Measurements from ENCODE around the gene SLC9A8. TPM values are rescaled to one million over a fixed set of nuclear protein-coding genes. Genes with fewer than 3 reads are reported as not detected.

The SLC9A8 gene
- total RNA-seq, 5 donors from 2014 or later (not counting 1 experiment from before 2014, with no cell fraction given) = 22.2 to 34.2 (median 25.6) TPM

GRCh38 chr20:49792006-49792405 is 20.6 kb upstream of the SLC9A8 start:
- ChIA-PET CTCF (interaction anchor here in 1 of 2 donors (0.7 kb wide), 1 partner anchor 16 kb away, joined by 3 read pairs; no protein-coding TSS in a partner anchor), POLR2A (interaction anchor here in 1 of 2 donors (0.7 kb wide), 1 partner anchor 1441 kb away, joined by 5 read pairs; no protein-coding TSS in a partner anchor)
- Mint-ChIP-seq H3K4me1 (peaks cover 3 to 14% (median 11%) of the 10 kb centered on the region in 3 donors), H3K36me3 (no peaks in the 10 kb centered on the region), H3K4me3 (no peak overlapping the region), H3K27ac (no peak overlapping the region), H3K27me3 (peaks cover 11 to 16% of the 10 kb centered on the region in 2 donors), H3K9me3 (no peaks in the 10 kb centered on the region)
- ATAC-seq (replicated peaks in 1 of 4) (no peak), DNase-seq (no peak)
- no peak overlapping the region for H3K27ac ChIP-seq (ENCODE audit: low read length)
- peaks cover 0 to 8% of the 10 kb centered on the region in 2 experiments for H3K27me3 ChIP-seq (replicated peaks in 1 of 2; ENCODE audit: control insufficient read depth in 2 of 2, extremely low read depth in 1 of 2, insufficient read depth in 2 of 2, low read length in 1 of 2)
- peaks cover 0 to 4% of the 10 kb centered on the region in 2 experiments for H3K4me1 ChIP-seq (ENCODE audit: control insufficient read depth in 1 of 2, extremely low read depth in 1 of 2, insufficient read depth in 2 of 2, low read length in 2 of 2)
- H3K36me3 ChIP-seq (ENCODE audit: control insufficient read depth in 2 of 2, extremely low read depth in 1 of 2, insufficient read depth in 1 of 2, low read length in 1 of 2) = no peaks in the 10 kb centered on the region
- H3K4me3 ChIP-seq (ENCODE audit: control insufficient read depth in 1 of 2, extremely low read depth in 1 of 2, low read length in 1 of 2) = no peak overlapping the region
- no peaks in the 10 kb centered on the region for H3K9me3 ChIP-seq
- WGBS (ENCODE audit: insufficient coverage) = no CpG with 5 or more reads among the region's 1 CpG

GRCh38 chr20:49792611-49793010 is 20.0 kb upstream of the SLC9A8 start:
- POLR2A ChIA-PET = no interaction called here

GRCh38 chr20:49794336-49795134 is 18.1 kb upstream of the SLC9A8 start:
- no peaks in the 10 kb centered on the region for H3K9me3 Mint-ChIP-seq
- no peak overlapping the region for H3K27ac ChIP-seq (ENCODE audit: low read length)
- H3K36me3 ChIP-seq (ENCODE audit: control insufficient read depth in 2 of 2, extremely low read depth in 1 of 2, insufficient read depth in 1 of 2, low read length in 1 of 2) = no peaks in the 10 kb centered on the region
- no peak overlapping the region for H3K4me3 Mint-ChIP-seq
- POLR2A ChIA-PET = interaction anchor here (0.6 to 0.9 kb wide), 2 partner anchors 18 to 125 kb away, joined by 3 read pairs; partner anchors contain the start of gene SLC9A8 (in 1 of the 2)
- H3K27me3 ChIP-seq (replicated peaks in 1 of 2; ENCODE audit: control insufficient read depth in 2 of 2, extremely low read depth in 1 of 2, insufficient read depth in 2 of 2, low read length in 1 of 2) = peaks cover 0 to 16% of the 10 kb centered on the region in 2 experiments
- H3K4me3 ChIP-seq (ENCODE audit: control insufficient read depth in 1 of 2, extremely low read depth in 1 of 2, low read length in 1 of 2) = no peak overlapping the region
- WGBS (ENCODE audit: insufficient coverage) = 74% methylated on average over 5 of the region's 10 CpGs
- ATAC-seq (replicated peaks in 1 of 4) (peak in 1 of 4 experiments; percentile 70), DNase-seq (peak in 3 of 35 experiments; percentile 22 to 38 (median 27))
- CTCF ChIA-PET = no interaction called here
- no peaks in the 10 kb centered on the region for H3K36me3 Mint-ChIP-seq
- peaks cover 0 to 4% of the 10 kb centered on the region in 2 experiments for H3K4me1 ChIP-seq (ENCODE audit: control insufficient read depth in 1 of 2, extremely low read depth in 1 of 2, insufficient read depth in 2 of 2, low read length in 2 of 2)
- peaks cover 15 to 19% of the 10 kb centered on the region in 2 donors for H3K27me3 Mint-ChIP-seq
- H3K27ac Mint-ChIP-seq = no peak overlapping the region
- H3K4me1 Mint-ChIP-seq = peaks cover 3 to 14% (median 11%) of the 10 kb centered on the region in 3 donors
- H3K9me3 ChIP-seq = no peaks in the 10 kb centered on the region

More at GRCh38 chr20:49792611-49793010, 20.0 kb upstream of the SLC9A8 start:
- H3K36me3 Mint-ChIP-seq = no peaks in the 10 kb centered on the region
- 57% methylated on average over 2 of the region's 3 CpGs for WGBS (ENCODE audit: insufficient coverage)
- Histone ChIP-seq H3K27me3 (replicated peaks in 1 of 2; ENCODE audit: control insufficient read depth in 2 of 2, extremely low read depth in 1 of 2, insufficient read depth in 2 of 2, low read length in 1 of 2) (peaks cover 0 to 13% of the 10 kb centered on the region in 2 experiments), H3K36me3 (ENCODE audit: control insufficient read depth in 2 of 2, extremely low read depth in 1 of 2, insufficient read depth in 1 of 2, low read length in 1 of 2) (no peaks in the 10 kb centered on the region), H3K9me3 (no peaks in the 10 kb centered on the region), H3K27ac (ENCODE audit: low read length) (no peak overlapping the region), H3K4me1 (ENCODE audit: control insufficient read depth in 1 of 2, extremely low read depth in 1 of 2, insufficient read depth in 2 of 2, low read length in 2 of 2) (peaks cover 0 to 4% of the 10 kb centered on the region in 2 experiments), H3K4me3 (ENCODE audit: control insufficient read depth in 1 of 2, extremely low read depth in 1 of 2, low read length in 1 of 2) (no peak overlapping the region)
- H3K4me1 Mint-ChIP-seq = peaks cover 3 to 14% (median 11%) of the 10 kb centered on the region in 3 donors
- ATAC-seq (replicated peaks in 1 of 4) (no peak), DNase-seq (no peak)
- CTCF ChIA-PET = no interaction called here
- H3K27me3 Mint-ChIP-seq = peaks cover 12 to 16% of the 10 kb centered on the region in 2 donors
- no peaks in the 10 kb centered on the region for H3K9me3 Mint-ChIP-seq
- H3K27ac Mint-ChIP-seq = no peak overlapping the region
- H3K4me3 Mint-ChIP-seq = no peak overlapping the region

GRCh38 chr20:49795135-49795424 is 17.5 kb upstream of the SLC9A8 start:
- POLR2A ChIA-PET = interaction anchor here (0.6 to 0.9 kb wide), 2 partner anchors 18 to 126 kb away, joined by 3 read pairs; partner anchors contain the start of gene SLC9A8 (in 1 of the 2)
- Histone ChIP-seq H3K27me3 (replicated peaks in 1 of 2; ENCODE audit: control insufficient read depth in 2 of 2, extremely low read depth in 1 of 2, insufficient read depth in 2 of 2, low read length in 1 of 2) (peaks cover 0 to 16% of the 10 kb centered on the region in 2 experiments), H3K27ac (ENCODE audit: low read length) (no peak overlapping the region), H3K9me3 (no peaks in the 10 kb centered on the region), H3K4me3 (ENCODE audit: control insufficient read depth in 1 of 2, extremely low read depth in 1 of 2, low read length in 1 of 2) (no peak overlapping the region), H3K36me3 (ENCODE audit: control insufficient read depth in 2 of 2, extremely low read depth in 1 of 2, insufficient read depth in 1 of 2, low read length in 1 of 2) (no peaks in the 10 kb centered on the region), H3K4me1 (ENCODE audit: control insufficient read depth in 1 of 2, extremely low read depth in 1 of 2, insufficient read depth in 2 of 2, low read length in 2 of 2) (peaks cover 0 to 4% of the 10 kb centered on the region in 2 experiments)
- H3K4me1 Mint-ChIP-seq = peaks cover 3 to 17% (median 11%) of the 10 kb centered on the region in 3 donors
- ATAC-seq (replicated peaks in 1 of 4) (no peak), DNase-seq (no peak)
- H3K36me3 Mint-ChIP-seq = no peaks in the 10 kb centered on the region
- CTCF ChIA-PET = no interaction called here
- 33% methylated on average over 1 of the region's 2 CpGs for WGBS (ENCODE audit: insufficient coverage)
- peaks cover 15 to 19% of the 10 kb centered on the region in 2 donors for H3K27me3 Mint-ChIP-seq
- no peak overlapping the region for H3K27ac Mint-ChIP-seq
- no peak overlapping the region for H3K4me3 Mint-ChIP-seq
- H3K9me3 Mint-ChIP-seq = no peaks in the 10 kb centered on the region

- peaks cover 2 to 10% of the 10 kb centered on the region in 2 experiments for H3K4me1 ChIP-seq (ENCODE audit: control insufficient read depth in 1 of 2, extremely low read depth in 1 of 2, insufficient read depth in 2 of 2, low read length in 2 of 2)
- no peaks in the 10 kb centered on the region for H3K9me3 ChIP-seq
- peak overlapping the region in 1 of 2 donors; percentile 36 for H3K27ac Mint-ChIP-seq
- CTCF ChIA-PET = interaction anchor here in 1 of 2 donors (0.7 kb wide), 1 partner anchor 195 kb away, joined by 4 read pairs; no protein-coding TSS in a partner anchor
- H3K9me3 Mint-ChIP-seq = no peaks in the 10 kb centered on the region
- no peak for DNase-seq
- H3K27me3 ChIP-seq (replicated peaks in 1 of 2; ENCODE audit: control insufficient read depth in 2 of 2, extremely low read depth in 1 of 2, insufficient read depth in 2 of 2, low read length in 1 of 2) = peaks cover 0 to 16% of the 10 kb centered on the region in 2 experiments
- H3K4me3 ChIP-seq (ENCODE audit: control insufficient read depth in 1 of 2, extremely low read depth in 1 of 2, low read length in 1 of 2) = no peak overlapping the region
- ATAC-seq (replicated peaks in 1 of 4) = no peak
- POLR2A ChIA-PET = no interaction called here
- WGBS (ENCODE audit: insufficient coverage) = 100% methylated on average over 1 of the region's 8 CpGs
- H3K36me3 ChIP-seq (ENCODE audit: control insufficient read depth in 2 of 2, extremely low read depth in 1 of 2, insufficient read depth in 1 of 2, low read length in 1 of 2) = no peaks in the 10 kb centered on the region
- peaks cover 11 to 30% (median 20%) of the 10 kb centered on the region in 3 donors for H3K4me1 Mint-ChIP-seq
- no peak overlapping the region for H3K4me3 Mint-ChIP-seq
- H3K36me3 Mint-ChIP-seq = no peaks in the 10 kb centered on the region
- H3K27me3 Mint-ChIP-seq = peaks cover 15 to 19% of the 10 kb centered on the region in 2 donors
- no peak overlapping the region for H3K27ac ChIP-seq (ENCODE audit: low read length)
Measured at GRCh38 chr20:49796600-49797343, 15.9 kb upstream of the SLC9A8 start.

GRCh38 chr20:49797344-49797615 is 15.3 kb upstream of the SLC9A8 start:
- Histone ChIP-seq H3K4me3 (ENCODE audit: control insufficient read depth in 1 of 2, extremely low read depth in 1 of 2, low read length in 1 of 2) (no peak overlapping the region), H3K27ac (ENCODE audit: low read length) (no peak overlapping the region), H3K36me3 (ENCODE audit: control insufficient read depth in 2 of 2, extremely low read depth in 1 of 2, insufficient read depth in 1 of 2, low read length in 1 of 2) (no peaks in the 10 kb centered on the region), H3K4me1 (ENCODE audit: control insufficient read depth in 1 of 2, extremely low read depth in 1 of 2, insufficient read depth in 2 of 2, low read length in 2 of 2) (peaks cover 2 to 16% of the 10 kb centered on the region in 2 experiments), H3K9me3 (no peaks in the 10 kb centered on the region), H3K27me3 (replicated peaks in 1 of 2; ENCODE audit: control insufficient read depth in 2 of 2, extremely low read depth in 1 of 2, insufficient read depth in 2 of 2, low read length in 1 of 2) (peaks cover 0 to 16% of the 10 kb centered on the region in 2 experiments)
- Mint-ChIP-seq H3K36me3 (no peaks in the 10 kb centered on the region), H3K4me3 (no peak overlapping the region), H3K4me1 (peaks cover 11 to 33% (median 22%) of the 10 kb centered on the region in 3 donors), H3K9me3 (no peaks in the 10 kb centered on the region), H3K27me3 (peaks cover 13 to 19% of the 10 kb centered on the region in 2 donors), H3K27ac (no peak overlapping the region)
- CTCF ChIA-PET = no interaction called here
- DNase-seq (no peak), ATAC-seq (replicated peaks in 1 of 4) (no peak)
- POLR2A ChIA-PET = no interaction called here
- 100% methylated on average over 2 of the region's 6 CpGs for WGBS (ENCODE audit: insufficient coverage)

Data from T-cell (primary cell).